ENCODE results near the gene SCUBE1. TPM values are rescaled to one million over a fixed set of nuclear protein-coding genes. Genes with fewer than 3 reads are reported as not detected.

SCUBE1 gene
- total and polyA plus RNA-seq, 10 of the 15 experiments (the other 5 are each of a cell fraction or from before 2014, with no cell fraction given) = not detected

DNA sequence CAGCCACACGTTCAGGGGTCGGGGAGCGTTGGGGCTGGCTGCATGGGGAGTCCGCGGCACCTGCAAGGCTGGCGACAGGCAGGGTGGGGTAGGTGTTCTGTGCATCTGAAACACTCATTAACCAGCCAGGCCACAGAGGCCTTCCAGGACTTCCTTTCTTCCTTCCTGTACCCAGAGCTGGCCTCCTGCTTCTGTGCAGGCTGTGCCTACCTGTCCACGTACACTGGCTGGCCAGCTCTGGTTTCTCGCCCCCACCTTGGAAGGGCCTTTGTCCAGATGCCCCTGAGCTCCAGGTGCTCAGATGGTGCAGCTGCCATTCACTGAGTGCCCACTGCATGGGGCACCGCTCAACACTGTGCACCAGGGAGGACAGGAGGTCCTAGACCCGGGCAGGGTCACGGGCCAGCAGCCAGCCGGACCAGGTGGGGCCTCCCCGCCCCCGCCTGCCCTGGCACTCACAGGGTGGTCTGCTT is 172.1 kb downstream of the SCUBE1 start:
- H3K9ac ChIP-seq (ENCODE audit: control insufficient read depth, insufficient read depth, low read length) = no peak overlapping the region
- no peaks in the 10 kb centered on the region for H3K9me3 ChIP-seq (replicated peaks; ENCODE audit: control insufficient read depth, insufficient read depth, low read length)
- CTCF ChIA-PET = no interaction called here
- intact Hi-C loops (cut with micrococcal nuclease; ENCODE audit: unreplicated experiment) (no loop called here), in situ Hi-C loops (cut with MboI) (no loop called here)
- no peaks in the 10 kb centered on the region for H3K27me3 ChIP-seq (replicated peaks in 1 of 2; ENCODE audit: control insufficient read depth in 2 of 2, insufficient read depth in 2 of 2, low read length in 1 of 2)
- no peak overlapping the region for H2AFZ ChIP-seq (ENCODE audit: control insufficient read depth, low read depth, low read length)
- H3K4me1 ChIP-seq (ENCODE audit: control insufficient read depth, insufficient read depth, low read length) = no peaks in the 10 kb centered on the region
- no peak overlapping the region for H3K4me3 ChIP-seq
- SMC1A ChIA-PET (ENCODE audit: uncharacterized antibody, unreplicated experiment) = no interaction called here
- H3K36me3 ChIP-seq (ENCODE audit: control insufficient read depth in 2 of 2, insufficient read depth in 2 of 2, low read length in 1 of 2) = peaks cover 2 to 12% of the 10 kb centered on the region in 2 experiments; a peak in 3 of 4 replicates
- H3K79me2 ChIP-seq (ENCODE audit: control insufficient read depth, insufficient read depth, low read length) = no peaks in the 10 kb centered on the region
- TF ChIP-seq ZNF384 (IDR thresholded peaks at IDR 0.05; ENCODE audit: borderline replicate concordance, low read depth, low read length) = no peak
- TF ChIP-seq SMAD5 (IDR thresholded peaks at IDR 0.05; ENCODE audit: low read depth) = no peak
- TF ChIP-seq ETV6 (conservative IDR thresholded peaks at IDR 0.05 in 1 of 2, IDR thresholded peaks at IDR 0.05 in 1 of 2; ENCODE audit: borderline replicate concordance in 1 of 2, low read depth in 1 of 2) = no peak
- no peak for TF ChIP-seq HDAC6 (IDR thresholded peaks at IDR 0.05; ENCODE audit: unreplicated experiment)
- no peak for TF ChIP-seq SMAD1 (IDR thresholded peaks at IDR 0.05; ENCODE audit: low read depth, partially characterized antibody)
- TF ChIP-seq NFYB (IDR thresholded peaks at IDR 0.05; ENCODE audit: insufficient read depth, low read depth, low read length) = no peak
- no peak for TF ChIP-seq SUPT20H (IDR thresholded peaks at IDR 0.05; ENCODE audit: borderline replicate concordance, control insufficient read depth, low read depth, low read length)
- TF ChIP-seq SREBF1 (IDR thresholded peaks at IDR 0.05; ENCODE audit: low read length) = no peak
- TF ChIP-seq, protein P1, sequence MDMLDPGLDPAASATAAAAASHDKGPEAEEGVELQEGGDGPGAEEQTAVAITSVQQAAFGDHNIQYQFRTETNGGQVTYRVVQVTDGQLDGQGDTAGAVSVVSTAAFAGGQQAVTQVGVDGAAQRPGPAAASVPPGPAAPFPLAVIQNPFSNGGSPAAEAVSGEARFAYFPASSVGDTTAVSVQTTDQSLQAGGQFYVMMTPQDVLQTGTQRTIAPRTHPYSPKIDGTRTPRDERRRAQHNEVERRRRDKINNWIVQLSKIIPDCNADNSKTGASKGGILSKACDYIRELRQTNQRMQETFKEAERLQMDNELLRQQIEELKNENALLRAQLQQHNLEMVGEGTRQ (IDR thresholded peaks at IDR 0.05; ENCODE audit: borderline replicate concordance, low read depth, low read length) = no peak
- TF ChIP-seq CREM (IDR thresholded peaks at IDR 0.05; ENCODE audit: low read depth) = no peak
- no peak for TF ChIP-seq RAD51 (IDR thresholded peaks at IDR 0.05)
- no peak for TF ChIP-seq NR2C1 (IDR thresholded peaks at IDR 0.05)
- no peak for TF ChIP-seq STAT1 (conservative IDR thresholded peaks at IDR 0.05)
- RAD21 ChIA-PET (ENCODE audit: unreplicated experiment) = no interaction called here
- 78% methylated on average over 14 of the region's 14 CpGs for WGBS (ENCODE audit: insufficient coverage, insufficient replicate concordance, low lambda C conversion rate, missing lambda C conversion rate)
- BruUV-seq (replicated peaks) = no TSS peak
- H3K27ac ChIP-seq (ENCODE audit: control insufficient read depth, insufficient read depth) = no peak overlapping the region
- ATAC-seq (no peak), FAIRE-seq (no peak), DNase-seq (ENCODE audit: low read depth, low spot score) (no peak)
- POLR2A ChIA-PET = no interaction called here
- no peaks in the 10 kb centered on the region for H4K20me1 ChIP-seq (ENCODE audit: control insufficient read depth, insufficient read depth)
- H3K4me2 ChIP-seq (ENCODE audit: control insufficient read depth, insufficient read depth) = no peak overlapping the region

Measured in GM12878 (cell line).